RWPE1 (cell line): Measurements from ENCODE around the gene ICA1.

ENCODE experiments used
- CTCF ChIA-PET: fragments of 350-600 bp; sonication (Branson Sonifier 250); formaldehyde crosslinking; extraction: SDS; loops from one replicate; lab custom pipeline; 2021; lab: Yijun Ruan, JAX
- POLR2A ChIA-PET: fragments of 400-600 bp; formaldehyde crosslinking; extraction: SDS; loops from one replicate; lab custom pipeline; 2020; ENCODE audit warnings: antibody characterized with exemption; ENCODE audit not compliant: low non-redundant PET; lab: Yijun Ruan, JAX
- DNase-seq: peaks from one replicate; pipeline ENCODE4 v3.0.0; 2012; ENCODE audit warnings: low spot score
- H3K27ac ChIP-seq: fragments of 450-650 bp; 2 replicates; pipeline ENCODE4 v1.5.1; 2017
- TF ChIP-seq, protein P1 (sequence below): fragments of 450-650 bp; conservative IDR thresholded peaks from 2 replicates; pipeline ENCODE4 v1.5.1; 2017; ENCODE audit warnings: low read depth, mild to moderate bottlenecking

ICA1 gene

GRCh38 chr7:8179486-8179885 lies 82.5 kb downstream of the ICA1 start:
- TF ChIP-seq, protein P1, sequence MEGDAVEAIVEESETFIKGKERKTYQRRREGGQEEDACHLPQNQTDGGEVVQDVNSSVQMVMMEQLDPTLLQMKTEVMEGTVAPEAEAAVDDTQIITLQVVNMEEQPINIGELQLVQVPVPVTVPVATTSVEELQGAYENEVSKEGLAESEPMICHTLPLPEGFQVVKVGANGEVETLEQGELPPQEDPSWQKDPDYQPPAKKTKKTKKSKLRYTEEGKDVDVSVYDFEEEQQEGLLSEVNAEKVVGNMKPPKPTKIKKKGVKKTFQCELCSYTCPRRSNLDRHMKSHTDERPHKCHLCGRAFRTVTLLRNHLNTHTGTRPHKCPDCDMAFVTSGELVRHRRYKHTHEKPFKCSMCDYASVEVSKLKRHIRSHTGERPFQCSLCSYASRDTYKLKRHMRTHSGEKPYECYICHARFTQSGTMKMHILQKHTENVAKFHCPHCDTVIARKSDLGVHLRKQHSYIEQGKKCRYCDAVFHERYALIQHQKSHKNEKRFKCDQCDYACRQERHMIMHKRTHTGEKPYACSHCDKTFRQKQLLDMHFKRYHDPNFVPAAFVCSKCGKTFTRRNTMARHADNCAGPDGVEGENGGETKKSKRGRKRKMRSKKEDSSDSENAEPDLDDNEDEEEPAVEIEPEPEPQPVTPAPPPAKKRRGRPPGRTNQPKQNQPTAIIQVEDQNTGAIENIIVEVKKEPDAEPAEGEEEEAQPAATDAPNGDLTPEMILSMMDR, result no peak
- CTCF ChIA-PET, result no interaction called here
- H3K27ac ChIP-seq, result no peak overlapping the region
- POLR2A ChIA-PET, result no interaction called here
- no peak for DNase-seq

- no peak for DNase-seq
- POLR2A ChIA-PET, result no interaction called here
- TF ChIP-seq, protein P1, result no peak
- no peak overlapping the region for H3K27ac ChIP-seq
- CTCF ChIA-PET, result interaction anchor here (0.6 kb wide), 2 partner anchors 340 to 584 kb away, joined by 3 read pairs; no protein-coding TSS in a partner anchor
Measured at GRCh38 chr7:8178353-8178752, 83.6 kb downstream of the ICA1 start.

DNA sequence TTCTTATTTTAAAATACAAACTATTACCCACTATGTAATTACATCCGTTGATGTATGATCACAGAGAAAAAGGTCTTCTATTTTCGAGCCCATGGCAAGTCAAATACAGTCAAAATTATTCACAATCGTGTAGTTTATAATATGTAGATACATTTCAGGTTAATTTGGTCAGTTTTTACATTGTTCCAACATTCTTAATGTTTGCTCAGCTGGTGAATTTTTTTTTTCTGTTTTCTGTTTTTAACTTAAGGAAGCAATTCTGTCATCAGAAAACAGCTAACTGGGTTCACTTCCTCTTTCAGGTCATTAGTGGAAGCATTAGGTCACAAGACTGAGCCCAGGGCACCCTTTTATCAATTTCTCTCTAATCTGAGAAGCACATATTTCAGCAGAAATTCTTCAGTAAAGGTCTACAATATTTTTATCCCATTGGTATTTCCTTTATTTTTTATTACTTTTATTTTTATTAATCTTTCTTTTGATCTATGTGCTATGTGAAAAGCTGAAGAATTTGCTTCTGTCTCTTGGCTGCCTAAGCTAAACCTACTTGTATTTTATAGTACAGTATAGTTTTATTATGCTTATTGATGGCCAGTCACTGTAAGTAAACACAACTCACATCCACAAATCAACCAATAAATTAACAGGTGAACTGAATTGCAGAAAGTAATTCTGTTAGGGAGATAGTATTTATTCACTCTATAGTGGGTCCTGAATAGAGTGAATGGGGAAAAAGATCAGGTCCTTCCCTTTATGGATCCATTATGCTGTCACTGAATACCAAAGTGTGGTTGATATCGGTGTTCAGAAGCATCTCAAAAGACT lies 84.6 kb downstream of the ICA1 start:
- CTCF ChIA-PET, result interaction anchor here (0.6 kb wide), 1 partner anchor 54 kb away, joined by 4 read pairs; no protein-coding TSS in a partner anchor
- POLR2A ChIA-PET, result no interaction called here
- no peak overlapping the region for H3K27ac ChIP-seq
- DNase-seq, result no peak
- TF ChIP-seq, protein P1, result no peak

DNA sequence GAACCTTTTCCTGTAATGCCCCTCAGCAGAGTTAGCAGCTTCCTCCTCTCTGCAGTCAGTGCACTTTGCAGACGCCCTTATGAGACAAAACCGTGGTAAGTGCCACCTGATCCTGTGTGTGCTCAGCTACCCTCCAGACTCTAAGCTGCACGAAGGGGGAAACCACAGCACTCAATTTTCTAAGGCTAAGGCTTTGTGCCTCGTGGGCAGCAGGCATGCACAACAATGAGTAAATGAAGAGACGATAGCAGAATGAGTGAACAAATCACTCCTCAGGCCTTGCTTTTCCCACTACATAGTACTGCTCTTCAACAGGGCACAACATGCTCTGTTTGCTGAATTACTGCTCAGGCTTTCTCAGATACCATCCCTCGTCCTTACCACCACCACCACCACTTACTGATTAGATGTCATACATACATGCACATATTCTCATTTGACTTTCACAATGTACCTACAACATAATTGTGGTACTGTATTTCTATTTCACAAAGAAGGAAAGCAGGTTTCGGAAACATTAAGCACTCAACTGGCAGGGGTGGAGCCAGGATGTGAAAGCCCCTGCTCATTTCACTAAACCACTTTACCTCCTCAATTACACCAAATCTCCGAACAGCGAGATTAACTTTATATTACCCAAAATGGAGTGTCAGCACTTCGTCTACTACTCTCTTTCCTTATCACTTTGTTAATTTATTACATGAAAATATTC lies 85.4 kb downstream of the ICA1 start:
- TF ChIP-seq, protein P1, result no peak
- CTCF ChIA-PET, result no interaction called here
- no peak for DNase-seq
- POLR2A ChIA-PET, result no interaction called here
- H3K27ac ChIP-seq, result no peak overlapping the region

GRCh38 chr7:8175929-8176369 lies 86.0 kb downstream of the ICA1 start:
- CTCF ChIA-PET, result no interaction called here
- no peak for DNase-seq
- TF ChIP-seq, protein P1, result no peak
- POLR2A ChIA-PET, result no interaction called here
- H3K27ac ChIP-seq, result no peak overlapping the region
